HG02678 (cell line): ENCODE data around the gene TMEM135.

Source experiments
- ATAC-seq: cut with Tn5 transposase; IDR thresholded peaks from one replicate; pipeline ENCODE4 v1.9.1; 2021; ENCODE audit warnings: mild to moderate bottlenecking, moderate library complexity; ENCODE audit not compliant: unreplicated experiment

Gene TMEM135

DNA sequence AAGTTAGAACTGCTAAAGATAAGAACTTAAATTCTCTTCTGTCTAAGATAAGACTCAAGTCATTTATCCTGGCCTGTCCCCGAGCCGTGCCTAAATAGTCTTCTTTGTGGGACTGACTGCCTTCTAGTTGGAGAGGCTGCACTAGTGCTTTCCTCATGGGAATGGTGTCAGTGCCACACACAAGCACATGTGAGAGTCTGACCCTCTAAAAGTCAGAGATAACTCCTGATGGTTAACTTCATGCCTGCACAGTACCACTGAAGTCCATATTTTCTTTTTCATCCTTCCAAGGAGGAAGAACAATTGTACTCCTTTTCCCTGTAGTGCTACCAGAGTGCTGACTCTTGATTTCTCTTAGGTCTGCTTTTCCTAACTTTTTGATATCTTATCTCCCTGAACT lies 309.7 kb downstream of the TMEM135 start:
- ATAC-seq: no peak

DNA sequence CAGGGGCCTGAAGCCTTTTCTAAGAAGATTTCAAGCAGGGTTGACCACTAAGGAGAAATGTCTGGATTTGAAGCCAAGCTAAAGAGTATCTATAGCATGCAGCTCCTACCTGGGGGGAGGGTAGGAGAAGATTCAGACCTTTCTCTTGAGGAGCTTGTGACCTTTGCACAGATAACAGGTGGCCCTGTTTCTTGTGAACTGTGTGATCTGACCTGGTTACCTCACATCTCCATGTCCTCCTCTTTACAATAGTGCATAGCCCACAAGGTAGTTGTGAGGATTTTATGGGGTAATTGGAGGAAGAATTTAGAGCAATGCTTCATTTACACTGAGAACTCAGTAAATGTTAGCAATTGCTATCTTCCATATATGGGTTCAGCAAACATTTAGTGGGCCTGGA lies 310.1 kb downstream of the TMEM135 start:
- ATAC-seq: no peak

DNA sequence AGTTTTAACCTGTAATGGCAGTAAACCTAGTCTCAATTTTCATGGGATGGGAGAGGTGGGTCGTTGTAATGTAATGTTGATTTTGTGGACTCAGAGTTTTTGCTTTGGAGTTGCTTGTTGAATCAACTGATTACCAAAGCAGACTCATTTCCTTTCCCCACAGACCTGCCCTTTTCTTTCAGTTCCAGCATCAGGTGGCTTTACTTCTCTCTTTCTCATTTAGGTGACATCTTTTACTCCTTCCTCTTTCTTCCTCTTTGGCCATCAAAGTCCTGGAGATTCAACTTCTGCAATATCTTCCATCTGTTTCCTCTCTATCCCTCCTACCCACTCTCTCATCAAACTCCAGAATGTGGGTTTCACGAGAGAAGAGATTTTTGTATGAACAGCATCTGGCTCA lies 313.9 kb downstream of the TMEM135 start:
- ATAC-seq: no peak

DNA sequence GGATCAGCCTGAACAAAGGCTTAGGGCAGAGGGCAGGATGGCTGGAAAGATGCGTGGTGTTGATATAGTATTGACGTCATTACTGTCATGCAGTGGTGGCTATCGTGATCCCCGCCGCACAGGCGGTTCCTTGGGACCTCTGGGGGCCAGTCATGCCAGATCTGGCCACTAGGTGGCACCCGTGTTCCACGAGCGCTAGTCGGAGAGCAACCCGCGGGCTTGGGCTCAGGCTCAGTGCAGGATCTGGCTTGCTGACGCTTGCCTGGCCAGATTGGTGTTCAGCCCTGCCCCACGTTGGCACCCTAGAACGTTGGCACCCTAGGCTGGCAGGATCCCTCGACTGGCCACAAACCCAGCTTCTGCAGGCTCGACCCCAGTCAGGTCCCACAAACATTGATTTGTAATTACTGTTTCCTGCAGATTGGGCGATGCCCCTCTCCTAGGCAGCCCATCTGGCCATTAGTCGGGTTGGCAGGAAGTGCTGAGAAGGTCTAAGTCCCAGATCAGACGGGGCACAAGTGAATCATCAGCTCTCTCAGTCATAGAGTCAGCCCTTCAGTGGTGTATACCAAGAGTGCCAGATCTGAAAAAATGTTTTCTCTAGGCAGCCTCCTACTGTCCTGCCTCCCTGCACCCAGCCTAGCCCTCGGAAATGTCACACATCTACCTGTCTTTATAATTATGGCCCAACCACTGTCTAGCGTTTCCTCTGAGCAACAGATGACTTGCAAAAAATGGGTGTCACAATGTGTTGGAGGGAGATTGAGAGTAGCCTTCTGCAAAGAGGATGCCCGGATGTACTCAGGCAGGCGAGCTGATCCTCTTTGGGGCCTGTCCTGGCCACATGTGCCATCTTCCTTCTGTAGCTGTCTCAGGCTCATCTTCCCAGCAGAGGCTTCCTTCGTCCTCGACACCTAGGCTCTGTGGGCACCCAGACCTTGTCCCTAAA lies 315.3 kb downstream of the TMEM135 start:
- peak; percentile 98 for ATAC-seq

DNA sequence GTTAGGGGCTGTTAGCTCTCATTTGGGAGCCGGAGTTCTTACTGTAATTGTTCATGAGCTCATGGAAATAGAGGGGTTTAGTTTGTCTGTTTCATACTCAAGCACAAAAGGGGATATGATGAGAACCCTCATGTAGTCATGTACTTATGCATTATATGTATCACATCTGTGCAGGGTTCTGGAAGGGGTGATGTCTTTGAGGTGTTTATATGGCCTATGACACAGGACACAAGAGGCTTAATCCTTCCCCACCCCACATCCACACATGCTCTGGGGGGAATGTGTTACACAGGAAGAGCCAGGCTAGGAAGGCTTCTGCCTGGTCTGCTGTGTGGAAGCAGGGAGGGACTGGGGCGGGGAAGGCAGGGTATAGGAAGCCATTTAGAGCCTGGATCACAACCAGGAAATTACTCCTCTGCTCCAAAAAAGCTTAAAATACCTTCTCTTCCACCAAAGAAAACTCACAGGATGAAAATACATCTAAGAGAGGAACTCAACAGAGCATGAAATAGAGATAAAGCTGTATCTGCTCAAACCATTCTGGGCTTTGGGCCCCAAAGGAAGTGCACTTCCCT lies 316.1 kb downstream of the TMEM135 start:
- no peak for ATAC-seq

DNA sequence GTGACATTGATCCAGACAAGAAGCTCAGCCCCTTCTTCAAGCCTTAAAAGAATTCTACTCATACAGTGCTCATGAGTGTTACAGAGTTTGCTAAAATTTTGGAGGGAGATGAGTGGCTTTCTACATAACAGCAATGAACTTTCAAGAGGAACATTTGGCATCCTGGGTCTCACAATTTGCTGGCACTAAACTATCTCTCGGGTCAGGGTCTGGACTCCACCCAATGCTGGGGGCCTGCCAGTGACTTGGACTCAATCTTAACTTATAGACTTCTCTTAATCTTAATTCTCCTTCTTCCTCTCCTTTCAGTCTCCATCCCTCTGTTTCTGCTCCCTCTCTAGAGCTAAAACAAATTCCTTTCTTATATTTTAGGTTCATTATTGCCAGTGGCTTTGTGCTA lies 317.9 kb downstream of the TMEM135 start:
- no peak for ATAC-seq

DNA sequence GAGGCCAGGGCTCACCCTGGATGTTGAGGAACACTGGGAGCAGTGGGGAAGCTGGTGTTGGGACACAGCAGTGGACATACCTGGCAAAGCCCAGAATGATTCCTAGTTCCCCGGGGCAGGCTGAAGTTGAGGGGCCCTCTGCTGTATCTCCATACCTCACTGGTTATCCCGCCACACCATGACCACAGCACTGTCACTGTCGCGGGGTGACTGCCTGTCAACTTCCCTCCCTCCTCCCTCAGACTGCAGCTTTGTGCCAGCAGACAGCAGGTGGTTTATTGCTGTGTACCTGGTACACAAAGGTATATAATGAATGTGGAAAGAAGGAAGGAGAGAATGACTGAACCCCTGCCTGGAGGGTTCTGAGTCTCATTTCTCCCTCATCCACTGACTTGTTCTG lies 318.7 kb downstream of the TMEM135 start:
- no peak for ATAC-seq

DNA sequence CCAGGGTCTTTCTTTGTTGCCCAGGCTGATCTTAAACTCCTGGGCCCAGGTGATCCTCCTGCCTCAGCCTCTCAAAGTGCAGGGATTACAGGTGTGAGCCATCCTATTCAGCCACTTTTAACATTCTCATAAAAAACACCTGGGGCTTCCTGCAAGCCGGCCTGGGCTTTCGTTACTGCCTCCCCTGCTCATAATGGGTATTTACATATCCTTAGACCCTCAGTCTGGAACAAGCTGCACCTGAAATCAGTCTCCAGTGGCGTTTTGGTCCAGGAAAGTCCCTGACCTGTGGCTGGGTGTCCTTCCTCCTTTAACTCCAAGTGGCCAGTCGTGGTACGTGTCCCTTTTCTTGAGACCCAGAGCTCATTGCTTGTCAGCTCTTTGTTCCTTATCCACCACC lies 320.7 kb downstream of the TMEM135 start:
- no peak for ATAC-seq

DNA sequence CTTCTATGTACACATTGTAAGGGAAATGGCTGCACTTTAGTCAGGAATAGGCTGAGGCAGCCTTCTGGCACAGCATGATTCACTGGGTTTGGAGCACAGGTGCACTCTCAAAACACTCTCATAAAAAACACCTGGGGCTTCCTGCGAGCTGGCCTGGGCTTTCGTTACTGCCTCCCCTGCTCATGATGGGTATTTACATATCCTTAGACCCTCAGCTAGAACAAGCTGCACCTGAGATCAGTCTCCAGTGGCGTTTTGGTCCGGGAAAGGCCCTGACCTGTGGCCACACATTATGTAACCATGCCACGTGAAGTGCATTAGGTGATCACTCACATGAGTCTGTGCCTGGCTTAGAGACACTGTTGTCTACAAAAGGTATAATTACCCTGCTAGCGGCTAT lies 321.7 kb downstream of the TMEM135 start:
- ATAC-seq: no peak

DNA sequence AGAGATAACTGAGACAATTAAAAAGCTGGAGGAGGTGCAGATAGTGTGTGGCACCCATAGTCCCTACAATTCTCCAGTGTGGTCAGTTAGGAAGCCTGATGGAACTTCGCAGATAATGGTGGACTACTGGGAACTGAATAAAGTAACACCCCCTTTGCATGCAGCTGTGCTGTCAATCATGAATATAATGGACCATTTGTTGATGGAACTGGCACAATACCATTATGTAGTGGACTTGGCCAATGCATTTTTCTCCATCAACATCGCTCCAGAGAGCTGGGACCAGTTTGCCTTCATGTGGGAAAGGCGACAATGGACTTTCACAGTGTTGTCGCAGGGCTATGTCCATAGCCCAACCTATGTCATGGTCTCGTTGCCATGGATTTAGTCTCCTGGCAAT lies 324.2 kb downstream of the TMEM135 start:
- ATAC-seq: no peak

DNA sequence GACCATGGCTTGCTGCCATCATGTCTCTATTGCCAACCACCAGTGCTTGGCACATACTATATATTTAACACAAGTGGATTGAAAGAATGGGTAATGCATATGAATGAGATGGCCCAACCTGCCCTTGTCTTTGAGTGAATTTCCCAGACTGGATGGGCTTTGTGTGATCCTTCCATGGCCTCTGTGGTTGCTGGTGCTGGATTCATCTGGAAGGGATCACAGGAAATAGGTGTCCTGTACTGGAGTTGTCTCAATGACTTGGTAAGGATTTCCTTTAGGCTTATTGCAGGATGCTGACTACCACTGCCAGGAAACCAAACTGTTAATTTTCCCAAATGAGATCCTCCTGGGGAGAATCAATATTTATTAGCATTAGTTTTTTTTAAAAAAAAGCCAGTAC lies 328.6 kb downstream of the TMEM135 start:
- no peak for ATAC-seq

DNA sequence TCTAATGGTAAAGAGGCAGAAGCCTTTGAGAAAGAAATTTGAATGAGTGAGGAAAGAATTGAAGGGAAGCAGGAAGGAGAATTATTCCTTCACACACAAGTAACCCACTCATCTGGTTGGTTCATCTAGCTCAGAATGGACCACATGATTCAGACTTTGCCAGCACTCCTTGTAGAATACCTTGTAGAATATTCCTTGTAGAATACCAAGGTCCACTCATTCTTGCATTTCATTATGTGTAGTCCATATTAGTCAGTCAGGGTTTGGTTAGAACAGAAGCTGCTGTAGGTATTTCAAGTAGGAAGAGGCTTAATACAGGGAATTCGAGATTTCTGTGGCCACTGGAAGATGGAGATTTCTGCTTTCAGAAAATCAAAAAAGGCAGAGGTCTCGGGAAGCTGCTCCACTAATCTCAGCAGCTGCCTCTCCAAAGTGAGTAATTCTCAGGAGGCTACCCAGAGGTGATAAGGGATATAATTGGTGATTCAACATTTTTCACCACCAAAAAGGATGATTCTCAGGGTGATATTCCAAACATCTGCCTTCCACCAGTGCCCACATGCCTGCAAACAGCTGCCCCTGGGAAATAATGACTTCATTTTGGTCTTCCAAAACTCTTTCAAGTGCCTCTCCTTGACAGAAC lies 329.1 kb downstream of the TMEM135 start:
- no peak for ATAC-seq

DNA sequence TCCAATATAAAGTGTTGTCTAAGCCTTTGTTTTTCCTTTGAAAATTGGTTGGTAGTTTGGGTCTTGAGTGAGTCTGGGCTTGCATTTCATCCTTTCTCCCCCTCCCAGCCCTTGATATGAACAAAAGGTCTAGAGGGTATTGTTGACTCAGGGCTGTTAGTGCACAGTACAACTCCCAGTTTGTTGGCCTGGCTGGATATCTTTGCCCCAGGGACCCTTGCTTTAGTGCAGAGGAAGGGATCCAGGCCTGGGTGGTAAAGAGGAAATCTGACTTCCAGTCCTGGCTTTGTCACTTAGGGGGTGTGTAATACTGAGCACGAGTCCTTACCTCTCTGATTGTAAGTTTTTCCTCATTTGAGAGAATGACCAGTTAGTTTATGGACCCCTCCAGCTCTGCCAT lies 330.4 kb downstream of the TMEM135 start:
- no peak for ATAC-seq

DNA sequence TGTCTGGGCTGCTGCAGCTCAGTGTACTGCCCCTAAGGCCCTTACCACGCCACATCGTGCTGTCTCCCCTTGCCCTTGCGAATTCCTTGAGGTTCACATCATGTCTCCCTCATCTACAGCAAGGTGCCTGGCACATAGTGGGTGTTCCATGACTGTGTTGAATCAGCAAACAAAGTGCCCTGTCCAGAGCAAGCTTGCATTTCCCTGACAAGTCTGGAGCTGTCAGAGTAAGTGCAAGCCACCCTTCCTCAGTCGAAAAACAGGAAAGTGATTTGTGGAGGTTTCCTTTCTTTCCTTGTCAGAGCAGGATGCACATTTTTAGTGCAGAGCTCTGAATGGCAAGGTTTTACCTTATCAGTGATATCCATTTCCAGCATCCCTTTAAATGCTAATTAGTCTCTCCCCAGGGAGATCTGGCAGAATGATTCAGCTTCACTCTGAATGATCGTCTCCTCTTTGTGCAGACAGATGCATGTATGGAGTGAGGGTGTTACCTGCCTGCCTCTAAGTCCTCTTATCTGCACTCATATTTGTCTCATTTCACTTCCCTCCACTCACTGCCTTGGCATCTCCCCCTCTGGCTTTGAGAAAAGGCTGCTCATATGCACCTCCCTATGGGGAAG lies 331.2 kb downstream of the TMEM135 start:
- ATAC-seq: no peak

DNA sequence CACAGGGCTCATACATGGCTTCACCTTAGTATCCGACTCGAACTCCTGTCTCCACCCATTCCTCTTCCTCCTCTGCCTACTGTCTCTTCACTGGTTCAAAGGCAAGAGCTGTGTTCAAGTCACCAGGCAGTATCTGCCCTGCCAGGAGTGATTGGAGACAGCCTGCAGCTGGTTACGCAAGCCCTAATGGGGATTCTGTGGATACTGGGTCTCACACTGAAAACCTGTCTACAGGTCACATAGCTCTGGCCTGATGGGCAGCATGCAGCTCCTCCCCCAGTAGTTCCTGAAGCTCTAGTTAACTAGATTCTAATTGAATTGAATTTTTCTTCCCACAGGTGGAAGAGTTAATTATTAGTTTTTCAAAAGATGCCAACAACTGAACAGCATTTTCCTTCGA lies 332.2 kb downstream of the TMEM135 start:
- ATAC-seq: no peak

DNA sequence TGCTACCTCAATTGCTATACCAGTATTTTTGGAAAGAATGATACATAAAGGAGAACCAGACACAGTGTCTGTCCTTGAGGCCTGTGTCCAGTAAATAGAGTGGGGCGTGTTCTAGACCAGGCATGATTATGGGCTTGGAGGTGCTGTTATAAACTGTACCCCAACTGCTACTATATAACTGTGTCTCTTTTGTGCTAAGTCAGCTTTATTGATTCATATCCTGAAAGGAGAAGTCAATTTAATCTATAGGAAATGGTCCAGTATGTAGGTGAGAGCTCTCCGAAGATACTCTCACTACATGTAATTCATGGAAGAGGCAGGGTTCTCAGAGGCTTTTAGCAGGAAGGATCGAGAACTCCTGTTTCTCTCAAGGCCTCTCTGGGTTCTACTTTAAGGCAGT lies 334.3 kb downstream of the TMEM135 start:
- ATAC-seq: no peak
